GM12872 (cell line): ENCODE results near the gene SLC38A8.

ENCODE experiments used
- TF ChIP-seq, protein P1 (sequence below): IDR thresholded peaks from 3 replicates; pipeline ENCODE4 v1.5.1; 2011; ENCODE audit warnings: low read depth, mild to moderate bottlenecking, low read length, moderate library complexity; ENCODE audit not compliant: insufficient read depth

The SLC38A8 gene

DNA sequence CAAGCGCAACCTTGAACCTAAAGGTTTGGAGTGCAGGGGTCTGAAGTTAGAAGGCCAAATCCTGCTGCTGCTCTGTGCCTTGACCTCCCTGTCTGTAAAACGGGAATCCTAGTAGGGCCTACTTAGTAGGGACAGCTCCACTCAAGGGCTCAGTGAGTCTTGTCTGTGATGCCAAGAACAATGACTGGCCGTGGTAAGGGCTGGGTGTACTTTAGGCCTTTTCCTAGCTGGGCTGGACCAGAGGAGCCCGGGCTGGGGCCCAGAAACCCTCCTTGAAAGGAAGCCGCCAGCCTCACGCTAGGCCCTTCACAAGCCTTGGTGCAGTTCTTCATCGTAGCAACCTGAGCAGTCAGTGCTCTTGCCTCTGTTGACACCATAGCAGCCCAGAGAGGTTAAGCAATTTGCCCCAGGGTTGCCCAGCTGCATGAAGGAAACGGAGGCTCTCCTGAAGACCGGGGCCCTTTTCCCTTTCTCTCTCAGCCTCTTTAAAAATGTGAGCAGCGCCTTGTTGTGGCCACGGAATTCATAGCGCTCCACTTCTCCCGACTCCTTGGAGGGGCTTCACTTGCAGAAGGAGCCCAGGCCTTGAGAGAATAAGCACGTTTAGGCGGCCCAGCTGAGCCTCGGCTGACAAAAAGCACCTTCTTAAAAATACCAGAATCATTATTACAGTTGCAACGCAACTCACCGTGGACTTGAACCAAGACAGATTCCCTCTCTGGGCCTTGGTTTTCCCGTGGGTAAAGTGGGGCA is 70.2 kb downstream of the SLC38A8 start:
- TF ChIP-seq, protein P1, sequence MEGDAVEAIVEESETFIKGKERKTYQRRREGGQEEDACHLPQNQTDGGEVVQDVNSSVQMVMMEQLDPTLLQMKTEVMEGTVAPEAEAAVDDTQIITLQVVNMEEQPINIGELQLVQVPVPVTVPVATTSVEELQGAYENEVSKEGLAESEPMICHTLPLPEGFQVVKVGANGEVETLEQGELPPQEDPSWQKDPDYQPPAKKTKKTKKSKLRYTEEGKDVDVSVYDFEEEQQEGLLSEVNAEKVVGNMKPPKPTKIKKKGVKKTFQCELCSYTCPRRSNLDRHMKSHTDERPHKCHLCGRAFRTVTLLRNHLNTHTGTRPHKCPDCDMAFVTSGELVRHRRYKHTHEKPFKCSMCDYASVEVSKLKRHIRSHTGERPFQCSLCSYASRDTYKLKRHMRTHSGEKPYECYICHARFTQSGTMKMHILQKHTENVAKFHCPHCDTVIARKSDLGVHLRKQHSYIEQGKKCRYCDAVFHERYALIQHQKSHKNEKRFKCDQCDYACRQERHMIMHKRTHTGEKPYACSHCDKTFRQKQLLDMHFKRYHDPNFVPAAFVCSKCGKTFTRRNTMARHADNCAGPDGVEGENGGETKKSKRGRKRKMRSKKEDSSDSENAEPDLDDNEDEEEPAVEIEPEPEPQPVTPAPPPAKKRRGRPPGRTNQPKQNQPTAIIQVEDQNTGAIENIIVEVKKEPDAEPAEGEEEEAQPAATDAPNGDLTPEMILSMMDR: no peak

DNA sequence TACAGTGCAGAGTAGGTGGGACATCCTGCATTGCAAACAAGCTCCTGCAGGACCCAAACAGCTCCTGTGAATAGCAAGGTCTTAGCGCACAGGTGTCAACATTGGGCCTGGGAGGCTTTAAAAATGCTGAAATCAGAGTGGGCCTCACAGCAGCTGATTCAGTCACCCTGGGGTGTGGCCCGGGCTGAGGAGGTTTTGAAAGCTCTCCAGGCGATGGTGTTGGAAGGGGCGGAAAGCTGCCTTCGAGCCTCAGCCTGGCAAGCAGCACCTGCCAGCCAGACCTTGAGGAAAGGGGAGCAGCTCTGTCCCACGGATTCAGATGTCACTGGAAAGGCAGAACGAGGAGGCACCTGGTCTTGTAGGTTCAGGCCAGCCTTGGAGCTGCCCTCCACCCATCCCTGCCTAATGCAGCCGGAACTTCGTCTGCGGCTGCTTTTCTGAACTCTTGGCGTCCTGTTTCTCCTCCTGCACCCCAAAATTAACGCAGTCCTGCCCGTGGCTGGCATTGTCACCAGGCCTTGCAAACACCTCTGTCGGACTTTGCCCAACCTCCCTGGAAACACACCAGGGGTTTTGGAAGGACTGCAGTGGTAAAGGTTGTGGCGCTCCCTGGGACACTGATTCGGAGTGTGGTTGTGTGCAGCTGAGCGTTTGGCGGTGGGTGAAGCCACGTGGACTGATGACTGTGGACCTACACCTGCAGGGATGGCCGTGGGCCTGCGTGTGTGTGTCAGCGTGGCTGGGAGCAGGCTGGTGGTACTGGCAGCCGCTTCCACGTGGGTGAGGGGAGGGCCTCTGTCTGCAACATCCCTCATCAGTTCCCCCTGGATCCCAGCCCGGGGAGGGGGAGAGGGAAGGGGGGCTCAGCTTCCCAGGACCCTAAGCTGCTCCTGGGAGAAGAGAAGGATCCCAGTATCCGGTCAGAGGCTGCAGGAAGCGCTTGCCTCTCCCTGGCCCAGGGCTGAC is 71.1 kb downstream of the SLC38A8 start:
- TF ChIP-seq, protein P1: no peak

DNA sequence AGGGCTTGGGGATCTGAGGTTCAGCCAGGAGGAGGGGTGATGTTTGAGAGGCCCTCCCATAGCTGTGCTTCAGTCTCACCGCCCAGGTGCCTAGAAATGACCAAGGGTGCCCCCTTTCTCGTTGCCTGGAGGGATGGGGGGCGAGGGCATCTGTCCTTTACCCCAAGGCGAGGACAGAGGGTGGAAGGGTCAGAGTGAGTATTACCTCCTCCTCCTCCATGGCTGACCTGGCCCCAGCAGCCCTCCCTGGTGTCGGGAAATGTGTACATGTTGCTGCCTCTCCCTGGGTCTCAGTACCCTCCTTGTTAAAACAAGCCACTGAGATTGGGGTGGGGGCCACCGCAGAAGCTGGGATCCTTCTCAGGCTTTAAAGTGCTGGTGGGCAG is 72.2 kb downstream of the SLC38A8 start:
- TF ChIP-seq, protein P1: no peak

DNA sequence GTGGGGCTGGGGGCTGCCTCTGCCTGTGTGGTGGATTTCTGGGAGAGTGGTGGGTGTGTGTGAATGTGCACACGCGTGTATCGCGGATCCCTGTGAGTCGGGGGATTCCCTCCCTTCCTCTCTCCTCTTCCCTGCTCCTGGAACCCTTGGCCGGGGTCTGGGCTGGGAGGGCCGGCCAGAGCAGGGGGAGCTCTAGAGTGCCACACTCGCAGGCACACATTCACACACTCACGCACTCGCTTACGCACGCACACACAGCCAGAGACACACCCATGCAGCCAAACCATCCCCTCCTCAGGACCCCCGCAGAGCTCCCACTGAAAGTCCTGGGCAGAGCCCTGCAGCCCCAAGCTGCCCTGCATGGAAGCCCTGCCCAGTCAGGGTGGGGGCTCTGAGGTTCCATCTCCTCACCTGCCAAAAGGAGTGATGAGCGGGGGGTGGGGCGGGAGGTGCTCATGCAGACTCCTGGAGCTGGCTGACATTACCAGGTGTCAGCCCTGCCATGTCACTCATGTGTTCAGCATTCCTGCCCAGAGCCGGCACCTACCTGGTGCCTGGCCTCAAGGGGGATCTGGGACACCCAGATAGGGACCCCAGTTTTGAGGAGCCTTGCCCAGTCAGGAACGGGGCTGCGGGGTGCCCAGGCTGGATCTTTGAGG is 72.7 kb downstream of the SLC38A8 start:
- TF ChIP-seq, protein P1: no peak

DNA sequence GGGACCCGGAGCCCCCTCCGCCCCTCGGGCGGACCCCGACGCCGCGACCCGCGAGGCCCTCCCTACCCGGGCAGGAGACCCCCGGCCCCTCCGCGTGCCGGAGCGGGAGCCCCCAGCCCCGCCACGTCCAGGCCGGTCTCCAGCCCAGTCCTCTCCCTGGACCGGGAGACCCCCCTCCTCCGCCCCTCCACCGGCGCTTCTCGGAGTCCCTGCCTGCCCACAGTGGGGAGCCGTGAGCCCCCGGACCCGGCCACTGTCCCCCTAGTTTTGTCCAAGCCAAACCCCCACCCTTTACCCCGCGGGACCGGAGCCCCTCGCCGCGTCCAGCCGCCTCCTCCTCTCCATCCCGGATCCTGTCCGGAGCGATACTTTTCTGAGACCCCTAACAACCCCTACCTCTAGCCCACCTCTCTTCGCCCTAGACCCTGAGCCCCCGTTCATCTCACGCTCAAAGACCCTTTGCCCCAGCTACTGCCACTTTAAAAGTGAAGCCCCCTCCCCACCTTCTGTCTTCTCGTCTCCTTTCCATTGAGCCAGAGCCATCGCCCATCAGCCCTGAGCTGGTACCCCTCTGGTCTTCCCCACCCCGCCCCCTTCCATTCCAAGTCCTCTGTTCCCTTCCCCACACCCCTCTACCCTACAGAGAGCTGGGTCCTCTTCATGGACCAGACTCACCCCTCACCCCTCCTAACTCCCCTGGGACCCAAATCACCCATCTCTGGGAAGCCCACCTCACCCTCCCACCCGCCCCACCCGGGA is 73.5 kb downstream of the SLC38A8 start:
- TF ChIP-seq, protein P1: no peak

DNA sequence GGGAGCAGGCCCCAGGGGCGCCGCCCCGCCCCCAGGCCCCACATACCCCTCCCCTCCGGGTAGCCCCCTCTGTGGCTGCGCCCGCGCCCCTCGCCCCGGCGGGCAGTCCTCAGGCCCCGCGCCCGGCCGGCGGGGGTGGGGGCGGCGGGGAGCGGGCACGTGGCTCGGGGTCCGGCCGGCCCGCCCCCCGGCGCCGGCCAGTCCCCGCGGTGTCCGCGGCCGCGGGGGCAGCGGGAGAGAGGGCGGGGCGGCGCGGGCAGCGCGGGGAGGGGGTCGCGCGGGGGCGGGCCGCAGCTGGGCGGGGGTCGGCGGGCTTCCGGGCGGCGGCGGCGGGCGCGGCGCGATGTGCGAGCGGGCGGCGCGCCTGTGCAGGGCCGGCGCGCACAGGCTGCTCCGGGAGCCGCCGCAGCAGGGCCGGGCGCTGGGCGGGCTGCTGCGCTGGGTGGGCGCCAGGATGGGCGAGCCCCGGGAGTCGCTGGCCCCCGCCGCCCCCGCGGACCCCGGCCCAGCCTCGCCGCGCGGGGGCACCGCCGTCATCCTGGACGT is 74.2 kb downstream of the SLC38A8 start:
- TF ChIP-seq, protein P1: no peak
